Endothelial cell of umbilical vein (primary cell): ENCODE measurements around the gene PRKCB. TPM values are rescaled to one million over a fixed set of nuclear protein-coding genes. Genes with fewer than 3 reads are reported as not detected.
A peak's percentile ranks its signal among the peaks of the same experiment; 100 is the strongest.

Experiments
- BruUV-seq: library from RNA; stranded (reverse); fragments of 400-500 nt; replicated peaks from 2 replicates; lab custom pipeline; 2021; lab: Mats Ljungman, UMichigan
- CTCF ChIA-PET: fragments of 300-600, 350-600 bp; sonication (Branson Sonifier 250); formaldehyde crosslinking; loops from one replicate; lab custom pipeline; 2021; ENCODE audit warnings: antibody characterized with exemption, inconsistent platforms; lab: Charles Lee
- POLR2A ChIA-PET: fragments of 300-600, 350-600 bp; sonication (Branson Sonifier 250); formaldehyde crosslinking; loops from one replicate; lab custom pipeline; 2021; ENCODE audit warnings: antibody characterized with exemption, inconsistent platforms; lab: Charles Lee
- DNase-seq: peaks from one replicate; pipeline ENCODE4 v3.0.0-alpha.2; 2011; ENCODE audit warnings: low read depth, low spot score
- FAIRE-seq: peaks from 2 replicates; lab custom pipeline; 2011; peaks lifted over from hg19 to GRCh38; lab: Jason Lieb, UNC
- H2AFZ ChIP-seq: 2 replicates; pipeline ENCODE4 v1.6.0; 2012; ENCODE audit warnings: low read depth, low read length, control low read depth, inconsistent platforms
- H3K27ac ChIP-seq: 2 replicates; pipeline ENCODE4 v1.5.1; 2011; ENCODE audit warnings: low read depth, mild to moderate bottlenecking, control low read depth, low read length, moderate library complexity; ENCODE audit not compliant: insufficient read depth
- H3K27me3 ChIP-seq, 2 experiments: 2 replicates each; pipeline versions ENCODE4 v1.6.0 to v1.6.1; 2011; ENCODE audit warnings: low read length in 2 of 2, mixed read lengths in 1 of 2; ENCODE audit not compliant: control insufficient read depth in 2 of 2, insufficient read depth in 2 of 2
- H3K36me3 ChIP-seq, 2 experiments: 2 replicates in 1 of 2; 3 replicates in 1 of 2; pipeline ENCODE4 v1.5.1; 2011; ENCODE audit warnings: low read length in 2 of 2, mild to moderate bottlenecking in 1 of 2, moderate library complexity in 1 of 2; ENCODE audit not compliant: control insufficient read depth in 2 of 2, insufficient read depth in 2 of 2; ENCODE audit errors: extremely low read depth in 1 of 2
- H3K4me1 ChIP-seq: 3 replicates; pipeline ENCODE4 v1.5.1; 2011; ENCODE audit warnings: mild to moderate bottlenecking, low read length; ENCODE audit not compliant: control insufficient read depth, insufficient read depth; ENCODE audit errors: extremely low read depth
- H3K4me2 ChIP-seq: 2 replicates; pipeline ENCODE4 v1.6.1; 2011; ENCODE audit warnings: low read length, control low read depth, mixed read lengths; ENCODE audit not compliant: insufficient read depth
- H3K4me3 ChIP-seq, 3 experiments: fragments of 200-600 bp in 1 of 3; sonication (generic), shearing (Covaris generic) in 1 of 3; replicated peaks in 1 of 3; 2 replicates each; pipeline ENCODE4 v1.5.1; 2011 to 2016; ENCODE audit warnings: control low read depth in 3 of 3, low read length in 3 of 3, mild to moderate bottlenecking in 2 of 3, inconsistent platforms in 1 of 3, low read depth in 1 of 3, moderate library complexity in 1 of 3; ENCODE audit not compliant: insufficient read depth in 1 of 3
- H3K79me2 ChIP-seq: 2 replicates; pipeline ENCODE4 v1.6.0; 2012; ENCODE audit warnings: low read length, inconsistent platforms; ENCODE audit not compliant: control insufficient read depth, insufficient read depth
- H3K9ac ChIP-seq: replicated peaks from 2 replicates; pipeline ENCODE3; 2011; ENCODE audit warnings: low read length, control low read depth; ENCODE audit not compliant: insufficient read depth; ENCODE audit errors: extremely low read depth
- H3K9me1 ChIP-seq: replicated peaks from 3 replicates; pipeline ENCODE4 v1.6.0; 2011; ENCODE audit warnings: mild to moderate bottlenecking, low read length; ENCODE audit not compliant: control insufficient read depth, insufficient read depth; ENCODE audit errors: extremely low read depth
- H3K9me3 ChIP-seq: replicated peaks from 2 replicates; pipeline ENCODE4 v1.5.1; 2012; ENCODE audit warnings: low read length, inconsistent platforms; ENCODE audit not compliant: control insufficient read depth, insufficient read depth
- H4K20me1 ChIP-seq: replicated peaks from 2 replicates; pipeline ENCODE3; 2011; ENCODE audit warnings: mild to moderate bottlenecking, low read length; ENCODE audit not compliant: control insufficient read depth, insufficient read depth; ENCODE audit errors: extremely low read depth
- CTCF ChIP-seq, 2 donors: IDR thresholded peaks; 1 replicate in 1 of 2; 2 replicates in 1 of 2; pipeline ENCODE4 v1.5.1; 2011; ENCODE audit warnings: low read length in 2 of 2, mild to moderate bottlenecking in 2 of 2, moderate library complexity in 2 of 2, control low read depth in 1 of 2, inconsistent platforms in 1 of 2, low read depth in 1 of 2; ENCODE audit not compliant: insufficient read depth in 1 of 2; ENCODE audit errors: extremely low read depth in 1 of 2
- EZH2 ChIP-seq: IDR thresholded peaks from 2 replicates; pipeline ENCODE4 v1.6.1; 2012; ENCODE audit warnings: borderline replicate concordance, low read depth, mild to moderate bottlenecking, moderate library complexity, low read length, inconsistent platforms; ENCODE audit not compliant: severe bottlenecking
- FOS ChIP-seq: IDR thresholded peaks from 2 replicates; pipeline ENCODE4 v1.6.1; 2011; ENCODE audit warnings: mild to moderate bottlenecking, low read length, moderate library complexity, borderline replicate concordance; ENCODE audit not compliant: insufficient read depth
- GATA2 ChIP-seq: IDR thresholded peaks from 2 replicates; pipeline ENCODE4 v1.7.0; 2011; ENCODE audit warnings: low read depth, mild to moderate bottlenecking, moderate library complexity, mixed read lengths, low read length; ENCODE audit not compliant: insufficient read length, insufficient read depth
- JUN ChIP-seq: IDR thresholded peaks from 2 replicates; pipeline ENCODE4 v1.6.1; 2011; ENCODE audit warnings: borderline replicate concordance, low read depth; ENCODE audit not compliant: insufficient read length, insufficient read depth
- MAX ChIP-seq: IDR thresholded peaks from 2 replicates; pipeline ENCODE4 v1.6.1; 2011; ENCODE audit not compliant: insufficient read depth, insufficient read length
- MYC ChIP-seq: IDR thresholded peaks from one replicate; pipeline ENCODE4 v1.6.1; 2011; ENCODE audit warnings: mild to moderate bottlenecking, low read depth, low read length
- POLR2A ChIP-seq: IDR thresholded peaks from 2 replicates; pipeline ENCODE4 v1.6.1; 2012; ENCODE audit warnings: low read depth, mild to moderate bottlenecking, control low read depth, low read length
- POLR2AphosphoS5 ChIP-seq: IDR thresholded peaks from 2 replicates; pipeline ENCODE4 v1.6.1; 2012; ENCODE audit warnings: low read depth, mild to moderate bottlenecking, control low read depth, low read length, moderate library complexity; ENCODE audit not compliant: insufficient read depth
- dilution Hi-C: fragments of 300-500 bp; cut with MboI; formaldehyde crosslinking; loops from one replicate; pipeline ENCODE4 v1.15.0; 2019; ENCODE audit warnings: low sequenced_read_pairs; ENCODE audit not compliant: extremely low pct_ligation_motif_present
- intact Hi-C: fragments of 100-400 bp; cut with micrococcal nuclease; formaldehyde crosslinking; loops from one replicate; pipeline ENCODE4 v1.10.0; 2022
- polyA plus RNA-seq, 4 experiments: library from polyadenylated mRNA; depleted of rRNA in 3 of 4; stranded (reverse) in 3 of 4; unstranded in 1 of 4; fragments of >200 nt; gene quantifications; 2 replicates each; pipeline versions ENCODE4 v1.2.1 to v1.2.3, GENCODE V29; 2011 to 2012; ENCODE audit warnings: missing spikeins in 1 of 4
- total RNA-seq: library from RNA; stranded (reverse); gene quantifications from 2 replicates; pipeline ENCODE4 v1.2.3, GENCODE V29; 2021

PRKCB gene
- total and polyA plus RNA-seq, 2 donors (not counting 3 experiments of a cell fraction or from before 2014, with no cell fraction given) = 0.01 TPM; not detected in 1

DNA sequence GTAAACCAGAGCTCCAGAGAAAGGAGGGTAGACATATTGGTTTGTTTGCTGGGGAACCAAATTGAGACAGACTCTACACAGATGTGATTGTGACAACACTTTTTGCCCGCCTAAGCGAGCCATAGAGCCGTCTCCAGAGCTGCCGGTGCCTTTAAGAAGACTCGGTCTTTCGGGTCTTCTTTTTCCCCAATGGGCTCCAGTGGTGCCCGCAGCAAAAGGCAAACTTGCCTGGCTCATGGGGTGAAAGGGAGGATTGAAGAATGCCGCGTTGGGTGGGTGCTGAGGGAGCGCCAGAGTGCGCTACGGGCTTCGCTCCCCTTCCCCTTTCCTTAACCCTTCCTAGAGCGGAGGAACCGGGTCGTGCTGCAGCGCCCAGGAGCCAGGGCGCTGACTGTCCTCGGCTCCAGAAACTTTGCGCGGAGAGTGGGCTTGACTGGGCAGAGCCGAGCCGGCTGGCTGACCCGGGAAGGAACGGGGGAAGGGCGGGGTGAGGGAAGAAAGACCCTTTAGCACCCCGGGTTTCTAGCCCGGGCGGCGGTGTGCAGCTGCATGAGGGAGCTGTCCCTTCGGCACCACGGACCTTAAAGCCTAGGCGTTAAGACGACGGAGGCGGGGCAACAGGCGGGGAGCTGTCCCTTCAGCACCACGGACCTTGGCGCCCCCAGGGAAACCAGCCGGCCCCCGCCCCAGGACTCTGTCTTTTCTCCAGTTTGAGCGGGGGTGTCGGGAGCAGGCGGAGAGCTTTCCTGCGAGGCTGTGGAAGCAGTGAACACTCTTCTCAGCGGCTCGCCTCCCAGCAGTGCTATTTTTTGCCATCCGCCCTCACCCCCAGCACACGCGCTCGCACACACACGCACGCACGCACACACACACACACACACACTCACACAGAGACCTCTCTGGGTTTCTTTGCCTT, 419.9 kb downstream of the PRKCB start, which contains the start of gene CACNG3:
TSS of gene CACNG3 (plus strand) at position 880 of the 916 bp plus-strand sequence. CDS start 420 bp downstream, outside the sequence.
- H3K9me3 ChIP-seq = no peaks in the 10 kb centered on the region
- ChIA-PET CTCF (interaction anchor here (0.6 to 7.9 kb wide), 6 partner anchors 104 to 655 kb away, joined by 3 to 512 read pairs (median 7); no protein-coding TSS in a partner anchor), POLR2A (no interaction called here)
- H3K36me3 ChIP-seq = no peaks in the 10 kb centered on the region
- H3K4me2 ChIP-seq = no peak within 1 kb of the TSS
- dilution Hi-C loops = no loop called here
- no peaks in the 10 kb centered on the region for H3K9me1 ChIP-seq
- intact Hi-C loops = loop anchor here (2.0 kb wide), 1 partner anchor 105 kb away; no protein-coding TSS in a partner anchor
- FAIRE-seq = peak; percentile 81
- H2AFZ ChIP-seq = no peak within 1 kb of the TSS
- TF ChIP-seq GATA2 (no peak), MYC (no peak)
- peak; percentile 30 for DNase-seq
- no peaks in the 10 kb centered on the region for H3K4me1 ChIP-seq
- BruUV-seq = no TSS peak
- H3K27ac ChIP-seq = no peak within 1 kb of the TSS
- H3K4me3 ChIP-seq = no peak within 1 kb of the TSS
- H3K9ac ChIP-seq = no peak within 1 kb of the TSS
- H4K20me1 ChIP-seq = no peaks in the 10 kb centered on the region
- H3K27me3 ChIP-seq = no peaks in the 10 kb centered on the region
- no peaks in the 10 kb centered on the region for H3K79me2 ChIP-seq

DNA sequence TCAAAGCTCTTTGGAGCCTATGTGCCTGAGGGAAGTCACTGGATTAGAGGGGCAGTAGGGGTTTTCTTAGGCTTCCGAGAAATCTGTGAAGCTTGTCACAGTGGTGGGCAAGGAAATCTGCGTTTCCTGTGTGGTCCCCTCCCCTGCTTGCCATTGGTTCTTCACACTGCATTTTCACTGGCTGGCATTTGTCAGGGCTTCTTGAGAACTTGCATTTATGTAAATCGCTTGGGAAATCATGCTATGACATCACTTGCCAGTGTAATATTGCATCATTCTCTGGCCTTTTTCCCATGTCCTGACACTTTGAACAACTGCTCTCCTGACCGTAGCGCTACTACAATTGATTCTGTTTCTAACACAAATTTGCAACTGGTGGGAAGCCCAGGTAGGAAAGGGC, 422.2 kb downstream of the PRKCB start:
- POLR2A ChIA-PET = no interaction called here
- CTCF ChIA-PET = interaction anchor here (1.1 to 7.9 kb wide), 2 partner anchors 189 to 213 kb away, joined by 4 to 512 read pairs; no protein-coding TSS in a partner anchor
- no peak for FAIRE-seq
- no peak overlapping the region for H3K27ac ChIP-seq
- intact Hi-C loops = loop anchor here (2.0 kb wide), 1 partner anchor 107 kb away; no protein-coding TSS in a partner anchor
- H3K4me2 ChIP-seq = no peak overlapping the region
- H3K36me3 ChIP-seq = no peaks in the 10 kb centered on the region
- no peaks in the 10 kb centered on the region for H3K9me1 ChIP-seq
- BruUV-seq = no TSS peak
- H3K9me3 ChIP-seq = no peaks in the 10 kb centered on the region
- DNase-seq = no peak
- H4K20me1 ChIP-seq = no peaks in the 10 kb centered on the region
- H3K4me3 ChIP-seq = no peak overlapping the region
- H3K79me2 ChIP-seq = no peaks in the 10 kb centered on the region
- dilution Hi-C loops = no loop called here
- H3K27me3 ChIP-seq = no peaks in the 10 kb centered on the region
- TF ChIP-seq EZH2 (no peak), POLR2A (no peak), FOS (no peak), JUN (no peak), MYC (no peak), MAX (no peak), GATA2 (no peak), POLR2AphosphoS5 (no peak), CTCF (IDR thresholded peaks at IDR 0.05; ENCODE audit: extremely low read depth in 1 of 2, insufficient read depth in 1 of 2, low read depth in 1 of 2, low read length in 2 of 2) (no peak)
- H3K9ac ChIP-seq = no peak overlapping the region
- no peak overlapping the region for H2AFZ ChIP-seq
- H3K4me1 ChIP-seq = no peaks in the 10 kb centered on the region
